ENCODE data around the gene TRIM2. TPM values are rescaled to one million over a fixed set of nuclear protein-coding genes. Genes with fewer than 3 reads are reported as not detected.
A peak's percentile ranks its signal among the peaks of the same experiment; 100 is the strongest.

TRIM2 gene
- polyA plus RNA-seq, 1 donor from 2014 or later = 2.2 TPM

- Mint-ChIP-seq H3K9me3 (peaks cover 0 to 8% (median 3%) of the 10 kb centered on the region in 3 donors), H3K4me3 (no peak overlapping the region), H3K27ac (no peak overlapping the region), H3K27me3 (peaks cover 10% of the 10 kb centered on the region), H3K36me3 (peaks cover 5% of the 10 kb centered on the region), H3K4me1 (peaks cover 0 to 5% (median 2%) of the 10 kb centered on the region in 3 donors)
Observed at GRCh38 chr4:153260132-153260531, 55.9 kb downstream of the TRIM2 start.

GRCh38 chr4:153260553-153261300 lies 56.5 kb downstream of the TRIM2 start:
- Mint-ChIP-seq H3K4me1 (peaks cover 0 to 5% (median 2%) of the 10 kb centered on the region in 3 donors), H3K36me3 (peaks cover 5% of the 10 kb centered on the region), H3K9me3 (peaks cover 0 to 8% (median 3%) of the 10 kb centered on the region in 3 donors), H3K27ac (no peak overlapping the region), H3K4me3 (no peak overlapping the region), H3K27me3 (peaks cover 8% of the 10 kb centered on the region)

- no peak overlapping the region for H3K27ac Mint-ChIP-seq
- peaks cover 6% of the 10 kb centered on the region for H3K27me3 Mint-ChIP-seq
- no peak overlapping the region for H3K4me3 Mint-ChIP-seq
- H3K9me3 Mint-ChIP-seq = peaks cover 0 to 8% (median 3%) of the 10 kb centered on the region in 3 donors
- H3K36me3 Mint-ChIP-seq = peaks cover 5% of the 10 kb centered on the region
- peaks cover 0 to 5% (median 2%) of the 10 kb centered on the region in 3 donors for H3K4me1 Mint-ChIP-seq
Observed at GRCh38 chr4:153261461-153261860, 57.2 kb downstream of the TRIM2 start.

GRCh38 chr4:153261914-153262313 lies 57.7 kb downstream of the TRIM2 start:
- Mint-ChIP-seq H3K36me3 (peaks cover 5% of the 10 kb centered on the region), H3K27me3 (peaks cover 6% of the 10 kb centered on the region), H3K27ac (no peak overlapping the region), H3K9me3 (peaks cover 0 to 8% (median 3%) of the 10 kb centered on the region in 3 donors), H3K4me3 (no peak overlapping the region), H3K4me1 (peaks cover 0 to 5% (median 2%) of the 10 kb centered on the region in 3 donors)

GRCh38 chr4:153265306-153266047 lies 61.2 kb downstream of the TRIM2 start:
- no peak overlapping the region for H3K4me3 Mint-ChIP-seq
- H3K4me1 Mint-ChIP-seq = peaks cover 0 to 5% (median 2%) of the 10 kb centered on the region in 3 donors
- H3K27ac Mint-ChIP-seq = no peak overlapping the region
- H3K27me3 Mint-ChIP-seq = peaks cover 3% of the 10 kb centered on the region
- H3K9me3 Mint-ChIP-seq = peaks cover 0 to 8% (median 3%) of the 10 kb centered on the region in 3 donors
- peaks cover 7% of the 10 kb centered on the region for H3K36me3 Mint-ChIP-seq

GRCh38 chr4:153266988-153267387 lies 62.7 kb downstream of the TRIM2 start:
- Mint-ChIP-seq H3K27ac (no peak overlapping the region), H3K9me3 (peaks cover 0 to 1% (median 1%) of the 10 kb centered on the region in 3 donors)

GRCh38 chr4:153267890-153268289 lies 63.6 kb downstream of the TRIM2 start:
- Mint-ChIP-seq H3K27me3 (peaks cover 2% of the 10 kb centered on the region), H3K9me3 (no peaks in the 10 kb centered on the region), H3K4me1 (peaks cover 0 to 5% (median 2%) of the 10 kb centered on the region in 3 donors), H3K4me3 (no peak overlapping the region), H3K36me3 (peaks cover 3% of the 10 kb centered on the region), H3K27ac (no peak overlapping the region)

More at GRCh38 chr4:153266988-153267387, 62.7 kb downstream of the TRIM2 start:
- Mint-ChIP-seq H3K4me3 (no peak overlapping the region), H3K4me1 (peaks cover 0 to 5% (median 2%) of the 10 kb centered on the region in 3 donors), H3K36me3 (peaks cover 6% of the 10 kb centered on the region), H3K27me3 (peaks cover 2% of the 10 kb centered on the region)

GRCh38 chr4:153268295-153268694 lies 64.1 kb downstream of the TRIM2 start:
- no peaks in the 10 kb centered on the region for H3K9me3 Mint-ChIP-seq
- peaks cover 0 to 5% (median 2%) of the 10 kb centered on the region in 3 donors for H3K4me1 Mint-ChIP-seq
- H3K27ac Mint-ChIP-seq = no peak overlapping the region
- H3K36me3 Mint-ChIP-seq = peaks cover 3% of the 10 kb centered on the region
- peaks cover 2% of the 10 kb centered on the region for H3K27me3 Mint-ChIP-seq
- no peak overlapping the region for H3K4me3 Mint-ChIP-seq

- H3K4me1 Mint-ChIP-seq = peaks cover 0 to 5% (median 2%) of the 10 kb centered on the region in 3 donors
- no peak overlapping the region for H3K4me3 Mint-ChIP-seq
- no peaks in the 10 kb centered on the region for H3K9me3 Mint-ChIP-seq
- peaks cover 7% of the 10 kb centered on the region for H3K36me3 Mint-ChIP-seq
- H3K27ac Mint-ChIP-seq = no peak overlapping the region
- peaks cover 6% of the 10 kb centered on the region for H3K27me3 Mint-ChIP-seq
Observed at GRCh38 chr4:153269218-153269990, 65.2 kb downstream of the TRIM2 start.

GRCh38 chr4:153270361-153270760 lies 66.1 kb downstream of the TRIM2 start:
- Mint-ChIP-seq H3K4me3 (no peak overlapping the region), H3K9me3 (no peaks in the 10 kb centered on the region), H3K4me1 (peaks cover 0 to 5% (median 2%) of the 10 kb centered on the region in 3 donors), H3K27me3 (peaks cover 6% of the 10 kb centered on the region), H3K27ac (no peak overlapping the region), H3K36me3 (peaks cover 7% of the 10 kb centered on the region)

- Mint-ChIP-seq H3K4me1 (peaks cover 0 to 5% (median 2%) of the 10 kb centered on the region in 3 donors), H3K36me3 (peaks cover 7% of the 10 kb centered on the region), H3K4me3 (no peak overlapping the region), H3K27ac (peak overlapping the region in 1 of 3 donors; percentile 54), H3K27me3 (peaks cover 6% of the 10 kb centered on the region), H3K9me3 (no peaks in the 10 kb centered on the region)
Observed at GRCh38 chr4:153271820-153272219, 67.6 kb downstream of the TRIM2 start.

GRCh38 chr4:153273751-153274150 lies 69.5 kb downstream of the TRIM2 start:
- H3K4me3 Mint-ChIP-seq = no peak overlapping the region
- no peaks in the 10 kb centered on the region for H3K9me3 Mint-ChIP-seq
- H3K4me1 Mint-ChIP-seq = no peaks in the 10 kb centered on the region
- H3K27ac Mint-ChIP-seq = no peak overlapping the region
- H3K27me3 Mint-ChIP-seq = peaks cover 5% of the 10 kb centered on the region
- peaks cover 6% of the 10 kb centered on the region for H3K36me3 Mint-ChIP-seq

GRCh38 chr4:153274967-153275366 lies 70.7 kb downstream of the TRIM2 start:
- Mint-ChIP-seq H3K27ac (no peak overlapping the region), H3K27me3 (peaks cover 5% of the 10 kb centered on the region), H3K4me1 (no peaks in the 10 kb centered on the region), H3K36me3 (peaks cover 9% of the 10 kb centered on the region), H3K9me3 (no peaks in the 10 kb centered on the region), H3K4me3 (no peak overlapping the region)

- Mint-ChIP-seq H3K9me3 (no peaks in the 10 kb centered on the region), H3K4me1 (no peaks in the 10 kb centered on the region), H3K27me3 (peaks cover 5% of the 10 kb centered on the region), H3K27ac (no peak overlapping the region), H3K4me3 (no peak overlapping the region), H3K36me3 (peaks cover 9% of the 10 kb centered on the region)
Observed at GRCh38 chr4:153275380-153276276, 71.4 kb downstream of the TRIM2 start.
